ENCODE results near the gene ZNF84. TPM values are rescaled to one million over a fixed set of nuclear protein-coding genes. Genes with fewer than 3 reads are reported as not detected.

Gene ZNF84
- total RNA-seq, 1 experiment from 2014 or later: 36.8 TPM

GRCh38 chr12:133026996-133027395 is 10.3 kb upstream of the ZNF84 start:
- no peak for DNase-seq (ENCODE audit: low read depth, low spot score)
- no peaks in the 10 kb centered on the region for H3K27me3 ChIP-seq (ENCODE audit: control insufficient read depth, insufficient read depth, low read length)
- in situ Hi-C loops (cut with HindIII; ENCODE audit: low pct_unique_long_range_greater_than_20kb, low sequenced_read_pairs) (no loop called here), intact Hi-C loops (cut with micrococcal nuclease; ENCODE audit: unreplicated experiment) (no loop called here)
- H3K36me3 ChIP-seq (ENCODE audit: control insufficient read depth, insufficient read depth, low read length): no peaks in the 10 kb centered on the region; the same call in 1 of the 2 replicates
- no peak overlapping the region for H3K27ac ChIP-seq (ENCODE audit: low read length)
- ChIA-PET CTCF (no interaction called here), POLR2A (no interaction called here)
- H3K9me3 ChIP-seq (ENCODE audit: control insufficient read depth, insufficient read depth, low read depth, low read length): peaks cover 13% of the 10 kb centered on the region; the same call in 1 of the 2 replicates
- TF ChIP-seq TCF7L2 (IDR thresholded peaks at IDR 0.05; ENCODE audit: low read depth, low read length): no peak
- no peak for TF ChIP-seq REST (IDR thresholded peaks at IDR 0.05; ENCODE audit: insufficient read depth in 1 of 2, low read depth in 2 of 2, low read length in 1 of 2)
- TF ChIP-seq CTCF (IDR thresholded peaks at IDR 0.05): no peak
- TF ChIP-seq POLR2AphosphoS5 (IDR thresholded peaks at IDR 0.05; ENCODE audit: low read depth, low read length): no peak
- no peak for TF ChIP-seq SIN3A (IDR thresholded peaks at IDR 0.05; ENCODE audit: borderline replicate concordance, insufficient read depth, low read depth, low read length)
- H3K4me3 ChIP-seq (ENCODE audit: low read depth in 2 of 2, low read length in 2 of 2): no peak overlapping the region
- ATAC-seq: 0 out of 2 replicates have a peak, but pooled peaks have one; percentile 11
- BruUV-seq (replicated peaks): no TSS peak
- no peaks in the 10 kb centered on the region for H3K4me1 ChIP-seq (ENCODE audit: control insufficient read depth, insufficient read depth, low read length)

- CTCF ChIA-PET: no interaction called here
Measured at GRCh38 chr12:133038118-133038709, 905 bp downstream of the ZNF84 start.

More at GRCh38 chr12:133038118-133038709, 905 bp downstream of the ZNF84 start:
- TF ChIP-seq REST (IDR thresholded peaks at IDR 0.05; ENCODE audit: insufficient read depth in 1 of 2, low read depth in 2 of 2, low read length in 1 of 2) (no peak), SIN3A (IDR thresholded peaks at IDR 0.05; ENCODE audit: borderline replicate concordance, insufficient read depth, low read depth, low read length) (no peak), TCF7L2 (IDR thresholded peaks at IDR 0.05; ENCODE audit: low read depth, low read length) (no peak), POLR2AphosphoS5 (IDR thresholded peaks at IDR 0.05; ENCODE audit: low read depth, low read length) (no peak), CTCF (IDR thresholded peaks at IDR 0.05) (no peak)
- peak overlapping the region; percentile 89 for H3K27ac ChIP-seq (ENCODE audit: low read length)
- H3K27me3 ChIP-seq (ENCODE audit: control insufficient read depth, insufficient read depth, low read length): no peaks in the 10 kb centered on the region
- intact Hi-C loops (cut with micrococcal nuclease; ENCODE audit: unreplicated experiment) (no loop called here), in situ Hi-C loops (cut with HindIII; ENCODE audit: low pct_unique_long_range_greater_than_20kb, low sequenced_read_pairs) (no loop called here)
- H3K36me3 ChIP-seq (ENCODE audit: control insufficient read depth, insufficient read depth, low read length): no peaks in the 10 kb centered on the region
- no peak for DNase-seq (ENCODE audit: low read depth, low spot score)
- peak overlapping the region; percentile 76 to 81 for H3K4me3 ChIP-seq (ENCODE audit: low read depth in 2 of 2, low read length in 2 of 2)
- BruUV-seq (replicated peaks): no TSS peak
- no peak for ATAC-seq
- peaks cover 49% of the 10 kb centered on the region for H3K9me3 ChIP-seq (ENCODE audit: control insufficient read depth, insufficient read depth, low read depth, low read length)
- POLR2A ChIA-PET: no interaction called here
- H3K4me1 ChIP-seq (ENCODE audit: control insufficient read depth, insufficient read depth, low read length): no peaks in the 10 kb centered on the region
